ENCODE data around the gene NUDT17. TPM values are rescaled to one million over a fixed set of nuclear protein-coding genes. Genes with fewer than 3 reads are reported as not detected.

Gene NUDT17
- total RNA-seq, 6 donors from 2014 or later: 2.1 to 11.0 (median 4.8) TPM

GRCh38 chr1:145893306-145894055, 48.1 kb downstream of the NUDT17 start:
- Histone ChIP-seq H3K36me3 (peaks cover 0 to 12% (median 0%) of the 10 kb centered on the region in 4 donors), H3K27me3 (no peaks in the 10 kb centered on the region), H3K9me3 (no peaks in the 10 kb centered on the region), H3K4me3 (no peak overlapping the region), H3K27ac (peak overlapping the region; percentile 86 to 94 (median 90)), H3K4me1 (peaks cover 27 to 36% (median 30%) of the 10 kb centered on the region in 4 donors)
- WGBS, 2 donors: 88 to 91% methylated on average over 7 of the region's 7 CpGs
- no peak for ATAC-seq (ENCODE audit: low FRiP score in 2 of 2)
- TF ChIP-seq POLR2A (IDR thresholded peaks at IDR 0.05): no peak
- TF ChIP-seq EP300 (IDR thresholded peaks at IDR 0.05): no peak
- no peak for TF ChIP-seq CTCF (IDR thresholded peaks at IDR 0.05)
- TF ChIP-seq POLR2AphosphoS5 (IDR thresholded peaks at IDR 0.05): no peak
- DNase-seq: no peak

GRCh38 chr1:145895471-145895870, 50.0 kb downstream of the NUDT17 start:
- no peak for TF ChIP-seq EP300 (IDR thresholded peaks at IDR 0.05)
- no peak for TF ChIP-seq POLR2A (IDR thresholded peaks at IDR 0.05)
- TF ChIP-seq CTCF (IDR thresholded peaks at IDR 0.05): no peak
- TF ChIP-seq POLR2AphosphoS5 (IDR thresholded peaks at IDR 0.05): no peak
- Histone ChIP-seq H3K27ac (no peak overlapping the region), H3K36me3 (peaks cover 0 to 29% (median 0%) of the 10 kb centered on the region in 4 donors), H3K4me1 (peaks cover 24 to 28% (median 26%) of the 10 kb centered on the region in 4 donors), H3K4me3 (no peak overlapping the region), H3K9me3 (no peaks in the 10 kb centered on the region), H3K27me3 (no peaks in the 10 kb centered on the region)
- DNase-seq (no peak), ATAC-seq (ENCODE audit: low FRiP score in 2 of 2) (no peak)
- 100% methylated on average over 1 of the region's 1 CpG for WGBS, 2 donors

- H3K9me3 ChIP-seq: no peaks in the 10 kb centered on the region
- WGBS, 2 donors: 85 to 88% methylated on average over 1 of the region's 1 CpG
- TF ChIP-seq EP300 (IDR thresholded peaks at IDR 0.05) (no peak), POLR2A (IDR thresholded peaks at IDR 0.05) (no peak), POLR2AphosphoS5 (IDR thresholded peaks at IDR 0.05) (no peak)
- ATAC-seq (ENCODE audit: low FRiP score in 2 of 2): no peak
- no peak overlapping the region for H3K27ac ChIP-seq
- H3K4me1 ChIP-seq: peaks cover 2 to 4% (median 3%) of the 10 kb centered on the region in 4 donors
- peaks cover 0 to 46% (median 7%) of the 10 kb centered on the region in 4 donors for H3K36me3 ChIP-seq
- no peaks in the 10 kb centered on the region for H3K27me3 ChIP-seq
- DNase-seq: no peak
- H3K4me3 ChIP-seq: no peak overlapping the region
Observed at GRCh38 chr1:145897969-145898368, 52.5 kb downstream of the NUDT17 start.

Small RNAs within 50 kb of the gene (small RNA-seq; reads per million reads assigned to genes)
- gene MIR6736: 0 reads per million in 4 donors

Other genes starting within 250 kb of the NUDT17 start
- 10 to 100 TPM; 13.4 to 51.3 (median 25.4) TPM for gene GPR89A, start 237.6 kb upstream of the NUDT17 start, total RNA-seq
- gene PDZK1, start 138.3 kb upstream of the NUDT17 start, total RNA-seq: under 1 TPM in 2 of 6 donors, not detected in 4; 0.31 to 0.49 TPM
- under 1 TPM in 2 of 6 donors, not detected in 4; 0.71 to 0.89 TPM for gene CD160, start 126.1 kb upstream of the NUDT17 start, total RNA-seq
- gene RNF115, start 21.5 kb upstream of the NUDT17 start, total RNA-seq: 10 to 100 TPM; 10.7 to 32.0 (median 19.0) TPM
- 10 to 100 TPM; 15.9 to 40.9 (median 26.7) TPM for gene POLR3C, start 21.4 kb upstream of the NUDT17 start, total RNA-seq
- 10 to 100 TPM; 23.0 to 71.2 (median 29.5) TPM for gene PIAS3, start 13.5 kb downstream of the NUDT17 start, total RNA-seq
- 1 to 10 TPM in 4 of 6 donors, under 1 TPM in 1, not detected in 1; 0.76 to 2.5 (median 1.3) TPM for gene ANKRD35, start 40.2 kb downstream of the NUDT17 start, total RNA-seq
- gene ITGA10, start 64.4 kb downstream of the NUDT17 start, total RNA-seq: 10 to 100 TPM; 13.3 to 46.1 (median 14.9) TPM
- 10 to 100 TPM; 15.2 to 29.5 (median 26.9) TPM for gene PEX11B, start 73.1 kb downstream of the NUDT17 start, total RNA-seq
- gene RBM8A, start 81.9 kb downstream of the NUDT17 start, total RNA-seq: 100 to 1,000 TPM in 3 of 6 donors, 10 to 100 TPM in 3; 30.1 to 144 (median 101) TPM
- gene LIX1L, start 112.4 kb downstream of the NUDT17 start, total RNA-seq: 10 to 100 TPM in 5 of 6 donors, 1 to 10 TPM in 1; 5.2 to 35.6 (median 16.5) TPM
- 1 to 10 TPM in 2 of 6 donors, under 1 TPM in 4; 0.30 to 2.6 (median 0.73) TPM for gene ANKRD34A, start 118.9 kb downstream of the NUDT17 start, total RNA-seq
- 10 to 100 TPM; 18.7 to 25.7 (median 22.5) TPM for gene POLR3GL, start 119.1 kb downstream of the NUDT17 start, total RNA-seq
- gene TXNIP, start 150.9 kb downstream of the NUDT17 start, total RNA-seq: 1,000 to 10,000 TPM in 3 of 6 donors, 100 to 1,000 TPM in 3; 703 to 1,481 (median 910) TPM
- not detected for gene HJV, start 176.1 kb downstream of the NUDT17 start, total RNA-seq

Measured in upper lobe of left lung (tissue), 6 donors.